ENCODE measurements around the gene PNKD.
A peak's percentile ranks its signal among the peaks of the same experiment; 100 is the strongest.
"Not testable (repeated sequence)": the region's sequence is repeated elsewhere in the genome, so short reads cannot be mapped to it uniquely, and the experiment has no call there.

Gene PNKD

DNA sequence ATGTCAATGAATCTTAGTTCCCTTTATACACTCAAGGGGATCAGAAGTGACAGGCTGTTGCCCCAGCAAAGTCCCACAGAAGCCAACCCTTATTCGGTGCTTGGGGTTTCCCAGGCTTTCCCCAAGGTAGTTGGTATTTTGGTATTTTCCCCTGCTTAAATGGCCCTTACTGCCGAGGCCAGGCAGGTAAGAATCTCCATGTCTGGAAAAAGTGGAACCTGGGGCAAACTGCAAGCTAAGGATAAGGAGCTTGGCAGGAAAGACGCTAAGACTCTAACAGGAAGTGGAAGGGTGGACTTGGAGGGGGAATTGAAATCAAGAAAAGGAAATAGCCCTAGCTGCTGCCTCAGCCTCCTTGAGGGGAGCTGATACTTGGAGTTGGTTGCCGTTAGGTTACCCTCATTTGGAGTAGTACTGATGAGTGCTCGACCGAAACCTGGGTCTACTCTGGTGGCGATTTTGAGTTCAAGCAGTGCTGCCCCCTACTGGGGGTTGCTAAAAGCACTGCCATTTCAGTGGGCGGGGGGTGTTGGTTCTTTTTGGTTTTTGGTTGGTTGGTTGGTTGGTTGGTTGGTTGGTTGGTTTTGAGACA lies 12.8 kb upstream of the PNKD start:
- DNase-seq, result no peak

DNA sequence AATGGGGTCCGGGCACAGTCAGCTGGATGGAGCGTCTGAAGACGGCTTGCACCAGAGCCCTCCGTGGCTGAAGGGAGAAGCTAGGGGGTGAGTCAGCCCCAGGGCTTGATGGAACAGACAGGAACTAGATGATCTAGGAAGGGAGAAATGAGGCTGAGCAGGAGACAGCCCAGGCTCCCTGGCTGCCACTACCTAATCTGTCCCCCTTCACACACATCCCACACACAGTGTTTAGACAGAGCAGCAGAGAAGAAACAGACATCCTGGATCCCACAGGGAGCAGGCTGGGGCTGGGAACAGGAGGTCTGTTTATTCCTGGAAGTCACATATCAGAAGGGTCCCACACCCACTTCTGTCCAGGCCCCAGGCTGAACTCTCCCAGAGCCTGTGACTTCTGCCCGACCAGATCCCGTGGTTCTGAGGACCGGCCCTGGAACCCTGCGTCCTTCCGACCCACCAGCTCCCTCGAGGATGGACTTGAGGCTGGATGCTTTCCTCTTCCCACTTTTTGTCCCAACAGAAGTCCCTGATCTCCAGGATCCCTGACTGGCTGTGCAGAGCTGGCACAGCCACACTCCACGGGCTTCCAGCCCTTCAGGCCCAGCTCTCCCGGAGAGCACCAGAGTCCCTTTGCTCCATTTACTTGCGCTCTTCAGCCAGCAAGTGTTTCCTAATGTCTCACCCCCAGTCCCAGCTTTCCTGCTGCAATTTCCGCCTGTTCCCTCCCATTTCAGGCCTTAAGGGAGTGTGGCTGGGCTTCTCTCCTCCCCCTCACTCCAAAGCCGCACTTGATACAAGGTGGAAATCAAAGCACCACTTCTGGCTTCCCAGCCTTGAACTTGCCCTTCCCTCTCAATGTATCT lies 11.0 kb upstream of the PNKD start:
- no peak for DNase-seq

DNA sequence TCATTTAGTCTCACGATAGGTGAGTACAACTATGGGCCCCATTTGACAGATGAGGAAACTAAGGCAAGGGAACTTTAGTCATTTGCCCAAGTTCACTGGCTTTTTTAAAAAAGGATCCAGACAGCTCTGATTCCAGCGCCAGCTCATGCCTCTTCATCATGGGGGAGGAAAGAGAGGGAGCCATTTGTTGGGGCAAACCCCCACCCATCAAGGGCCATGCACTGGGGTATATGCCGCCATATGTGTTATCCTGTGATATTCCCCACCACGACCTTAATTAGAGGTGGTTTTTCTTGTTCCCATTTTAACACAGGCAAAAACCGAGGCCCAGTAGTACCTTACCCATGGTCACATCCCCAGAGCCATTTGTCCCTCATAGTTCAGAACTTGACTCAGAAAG lies 10.2 kb upstream of the PNKD start:
- DNase-seq, result no peak

DNA sequence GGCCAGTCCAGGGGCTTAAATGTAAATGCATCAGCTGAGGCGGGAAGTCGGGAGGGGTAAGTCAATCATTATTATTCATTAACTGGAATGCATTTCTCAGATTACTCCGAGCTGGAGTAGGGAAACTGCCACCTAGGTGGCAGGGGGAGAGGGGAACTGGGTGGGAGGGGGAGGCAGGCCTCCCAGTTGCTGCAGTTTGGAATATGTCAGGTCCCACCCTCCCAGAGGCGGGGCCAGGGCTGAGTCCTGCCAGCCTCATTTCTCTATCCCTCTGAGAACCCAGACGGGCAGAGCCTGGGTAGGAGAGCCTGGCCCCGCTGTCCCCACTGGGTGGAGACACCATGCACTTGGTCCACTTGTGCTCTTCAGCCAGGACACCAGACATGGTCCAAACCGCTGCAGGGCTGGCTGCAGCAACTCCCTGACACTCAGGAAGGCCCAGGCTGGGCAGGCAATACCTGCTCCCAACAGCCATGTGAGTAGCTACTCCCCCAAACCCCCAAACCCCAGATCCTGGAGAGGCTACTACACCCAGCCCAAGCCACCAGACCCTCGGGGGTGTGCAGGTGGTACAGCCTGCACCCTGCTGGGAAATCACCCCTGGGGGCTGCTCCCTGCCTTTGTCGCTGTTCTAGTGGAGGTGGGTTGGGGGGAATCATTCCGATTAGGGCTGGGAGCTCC lies 9.4 kb upstream of the PNKD start, which contains the start of gene GPBAR1:
GPBAR1 (plus strand) TSS at position 274 of the 681 bp plus-strand sequence. CDS start 1,710 bp downstream, outside the sequence.
- no peak for DNase-seq

DNA sequence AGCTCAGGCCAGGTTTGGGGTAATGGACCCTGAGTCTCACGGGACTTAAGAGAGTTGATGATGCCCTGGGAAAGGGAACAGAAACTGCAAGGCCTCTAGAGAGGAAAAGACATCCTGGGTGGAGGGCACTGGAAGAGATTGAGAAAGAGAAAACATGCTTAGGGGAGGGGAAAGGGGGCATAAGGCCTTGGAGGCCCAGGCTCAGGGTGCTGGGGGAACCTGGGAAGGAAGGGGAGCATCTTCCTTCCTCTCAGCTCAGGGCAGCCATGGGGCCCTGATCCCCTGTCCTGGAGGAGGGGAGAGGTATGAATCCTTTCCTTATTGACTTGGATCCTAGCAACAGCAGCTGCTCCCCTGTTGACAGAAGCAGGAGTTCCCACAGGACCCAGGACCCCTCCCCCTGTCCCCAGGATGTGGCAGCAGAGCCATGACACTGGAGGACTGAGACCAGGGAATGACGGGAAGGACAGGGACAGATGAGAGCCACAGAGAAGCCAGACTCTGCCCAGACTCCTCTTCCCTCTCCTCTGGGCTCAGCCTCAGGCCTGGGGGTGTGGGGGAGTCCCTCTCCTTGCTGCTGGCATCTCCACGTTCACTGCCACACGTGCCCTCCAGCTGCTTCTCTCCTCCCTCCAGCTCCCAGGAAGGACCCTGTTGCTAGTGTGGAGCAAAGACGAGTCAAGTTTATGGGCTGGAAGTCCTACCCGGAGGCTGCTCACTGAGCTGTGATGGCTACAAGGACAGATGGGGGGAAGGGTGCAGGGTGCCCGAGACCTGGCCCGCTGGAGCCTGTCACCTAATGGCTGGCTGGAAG lies 8.7 kb upstream of the PNKD start:
- DNase-seq, result no peak

DNA sequence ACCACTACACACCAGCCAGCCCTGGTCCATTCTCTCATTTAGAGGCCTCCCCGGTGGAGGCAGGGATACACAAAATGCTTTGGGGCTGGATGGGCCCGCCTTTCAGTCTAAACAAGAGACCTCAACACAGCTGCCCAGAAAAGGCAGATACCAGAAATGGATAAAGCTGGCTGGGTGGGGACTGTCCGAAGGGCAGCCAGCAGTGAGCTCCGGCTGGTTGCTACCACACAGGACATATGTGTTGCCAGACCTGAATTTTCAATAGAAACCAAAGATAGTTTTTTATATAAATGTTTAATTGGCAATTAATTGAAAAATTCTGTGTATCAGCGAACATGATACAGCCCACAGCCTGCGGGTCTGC lies 8.1 kb upstream of the PNKD start:
- DNase-seq, result no peak

DNA sequence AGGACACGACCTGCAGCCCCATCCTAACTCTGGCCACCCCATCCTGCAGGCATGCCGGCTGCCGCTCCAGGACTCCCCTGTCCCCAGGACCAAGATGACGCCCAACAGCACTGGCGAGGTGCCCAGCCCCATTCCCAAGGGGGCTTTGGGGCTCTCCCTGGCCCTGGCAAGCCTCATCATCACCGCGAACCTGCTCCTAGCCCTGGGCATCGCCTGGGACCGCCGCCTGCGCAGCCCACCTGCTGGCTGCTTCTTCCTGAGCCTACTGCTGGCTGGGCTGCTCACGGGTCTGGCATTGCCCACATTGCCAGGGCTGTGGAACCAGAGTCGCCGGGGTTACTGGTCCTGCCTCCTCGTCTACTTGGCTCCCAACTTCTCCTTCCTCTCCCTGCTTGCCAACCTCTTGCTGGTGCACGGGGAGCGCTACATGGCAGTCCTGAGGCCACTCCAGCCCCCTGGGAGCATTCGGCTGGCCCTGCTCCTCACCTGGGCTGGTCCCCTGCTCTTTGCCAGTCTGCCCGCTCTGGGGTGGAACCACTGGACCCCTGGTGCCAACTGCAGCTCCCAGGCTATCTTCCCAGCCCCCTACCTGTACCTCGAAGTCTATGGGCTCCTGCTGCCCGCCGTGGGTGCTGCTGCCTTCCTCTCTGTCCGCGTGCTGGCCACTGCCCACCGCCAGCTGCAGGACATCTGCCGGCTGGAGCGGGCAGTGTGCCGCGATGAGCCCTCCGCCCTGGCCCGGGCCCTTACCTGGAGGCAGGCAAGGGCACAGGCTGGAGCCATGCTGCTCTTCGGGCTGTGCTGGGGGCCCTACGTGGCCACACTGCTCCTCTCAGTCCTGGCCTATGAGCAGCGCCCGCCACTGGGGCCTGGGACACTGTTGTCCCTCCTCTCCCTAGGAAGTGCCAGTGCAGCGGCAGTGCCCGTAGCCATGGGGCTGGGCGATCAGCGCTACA lies 7.4 kb upstream of the PNKD start:
- no peak for DNase-seq

DNA sequence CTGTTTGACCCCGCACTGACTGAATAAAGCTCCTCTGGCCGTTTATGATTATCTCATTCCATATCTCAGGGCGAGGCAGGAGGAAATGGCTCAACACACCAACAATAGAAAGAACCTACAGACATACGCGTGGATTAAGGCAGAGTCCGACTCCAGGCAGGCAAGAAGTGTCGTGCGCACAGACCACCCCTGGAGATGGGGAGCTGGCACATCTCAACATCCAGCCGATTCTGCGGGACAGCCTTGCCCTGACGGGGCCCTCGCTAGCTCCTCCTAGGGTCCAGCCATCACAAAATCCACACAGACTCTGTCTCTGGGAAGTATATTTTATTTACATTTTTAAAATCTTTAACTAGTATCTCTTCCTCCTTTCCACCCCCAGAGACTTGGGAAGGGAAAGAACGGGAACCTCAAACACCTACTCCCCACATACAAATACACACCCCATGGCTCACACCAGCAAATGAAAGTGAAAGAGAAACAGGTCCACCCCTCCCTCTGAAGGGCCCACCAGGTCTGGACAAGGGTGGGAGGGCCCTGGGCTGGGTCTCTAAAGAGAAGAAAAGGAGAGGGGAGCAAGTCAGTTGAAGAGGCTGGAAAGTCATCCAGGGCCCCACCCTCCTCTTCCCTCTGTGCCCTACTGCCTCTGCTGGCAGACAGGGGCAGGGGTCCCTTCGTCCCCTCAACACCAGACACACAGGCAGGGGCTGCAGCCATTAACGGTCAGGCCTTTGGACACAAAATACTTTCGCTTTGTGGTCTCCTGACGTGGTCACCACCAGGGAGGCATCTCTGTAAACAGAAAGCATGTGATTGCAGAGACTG lies 6.3 kb upstream of the PNKD start:
- no peak for DNase-seq

DNA sequence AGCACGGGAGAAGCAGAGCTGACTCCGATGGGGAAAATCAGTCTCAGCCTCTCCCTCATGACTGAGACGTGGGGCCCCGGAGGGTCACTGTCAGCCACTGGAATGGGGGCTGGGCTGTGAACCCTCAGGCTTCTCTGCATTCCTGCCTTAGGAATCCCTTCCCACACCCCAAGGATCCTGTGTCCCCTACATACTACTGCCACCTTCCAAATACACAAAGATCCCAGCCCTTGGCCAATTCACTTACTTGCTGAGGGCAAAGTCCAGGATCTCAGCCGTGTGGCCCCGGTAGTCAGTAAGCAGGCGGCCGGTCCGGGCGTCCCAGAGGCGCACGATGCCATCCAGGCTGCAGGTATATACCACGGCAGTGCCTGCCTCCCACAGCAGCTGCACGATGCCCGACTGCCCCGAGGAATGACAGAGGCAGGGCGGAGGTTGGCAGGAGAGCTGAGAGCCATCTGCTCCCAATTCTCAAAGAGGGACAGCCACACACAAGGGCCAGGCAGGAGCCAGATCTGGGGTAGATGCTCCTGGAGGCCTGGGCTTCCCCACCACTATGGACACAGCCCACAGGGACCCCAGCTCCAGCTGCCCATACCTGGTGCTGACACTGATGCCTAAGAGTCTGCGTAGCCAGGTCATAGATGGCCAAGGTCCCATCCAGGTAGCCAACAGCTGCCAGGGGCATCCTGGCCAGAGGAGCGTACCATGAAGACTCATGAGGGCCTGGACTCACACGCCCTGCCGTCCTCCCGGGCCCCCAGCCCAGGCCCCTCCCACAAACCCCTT lies 5.4 kb upstream of the PNKD start:
- no peak for DNase-seq

DNA sequence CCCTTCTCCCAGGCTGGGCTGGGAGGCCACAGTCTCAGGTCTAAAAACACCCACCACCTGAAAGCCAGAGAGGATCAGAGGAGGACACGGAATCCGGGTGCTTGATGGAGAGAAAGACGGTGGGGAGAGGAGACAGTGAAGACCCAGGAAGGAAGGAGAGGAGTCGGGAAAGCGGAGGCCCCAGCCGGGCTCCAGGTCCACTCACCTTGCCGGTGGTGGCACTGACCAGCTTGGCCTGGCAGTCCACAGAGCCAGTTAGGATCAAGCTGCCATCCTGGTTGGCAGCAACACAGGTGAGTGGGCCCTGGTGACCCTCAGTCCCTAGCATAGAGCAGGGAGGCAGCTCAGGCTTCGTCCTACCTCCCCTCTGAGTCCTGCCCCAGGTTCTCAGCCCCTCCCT lies 4.7 kb upstream of the PNKD start:
- DNase-seq, result no peak

DNA sequence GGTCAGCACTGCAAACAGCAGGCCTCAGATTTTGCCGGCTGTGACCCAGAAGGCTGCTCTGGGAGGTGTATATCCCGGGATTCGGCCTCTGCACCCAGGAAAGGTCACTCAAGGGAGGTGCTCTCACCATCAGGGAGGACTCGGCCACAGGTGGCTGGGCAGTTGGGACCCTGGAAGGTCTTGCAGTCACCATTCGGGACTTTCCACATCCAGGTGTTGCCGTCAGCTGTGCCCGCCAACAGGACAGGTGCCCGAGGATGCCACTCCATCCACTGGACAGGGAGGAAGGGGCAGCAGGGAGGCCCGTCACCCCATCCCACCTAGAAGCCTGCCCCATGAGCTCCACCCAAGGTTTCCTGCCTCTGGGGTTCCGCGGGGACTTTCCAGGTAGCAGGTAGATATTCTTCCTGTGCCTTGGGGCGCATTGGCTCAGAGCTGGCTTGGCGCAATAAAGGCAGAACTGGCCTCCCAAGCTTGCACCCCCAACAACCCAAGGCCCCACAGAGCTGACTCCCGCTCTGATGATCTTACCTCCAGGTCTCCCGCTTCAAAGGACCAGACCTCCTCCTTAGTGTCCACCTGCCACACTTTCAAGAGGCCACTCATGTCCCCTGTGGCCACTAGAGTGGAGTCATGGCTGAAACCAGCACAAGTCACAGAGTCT lies 3.9 kb upstream of the PNKD start:
- DNase-seq, result no peak

DNA sequence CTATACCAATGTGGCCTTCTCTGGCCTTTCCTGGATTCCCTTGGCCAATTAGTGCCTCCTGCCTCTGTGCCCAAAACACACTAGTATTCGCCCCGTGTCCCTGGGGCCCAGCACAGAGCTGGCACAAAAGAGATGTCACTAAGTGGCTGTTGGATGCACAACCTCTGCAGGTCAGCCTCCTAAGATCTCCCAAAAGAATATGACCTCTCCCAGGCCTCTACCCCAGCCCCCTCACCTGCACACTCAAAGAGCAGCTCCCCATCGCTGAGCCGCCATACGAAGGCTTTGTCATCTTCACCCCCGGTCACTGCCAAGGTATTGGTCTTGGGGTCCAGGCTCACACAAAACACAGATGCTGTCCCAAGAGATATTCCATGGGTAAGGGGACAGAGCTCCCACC lies 3.1 kb upstream of the PNKD start:
- DNase-seq, result no peak

DNA sequence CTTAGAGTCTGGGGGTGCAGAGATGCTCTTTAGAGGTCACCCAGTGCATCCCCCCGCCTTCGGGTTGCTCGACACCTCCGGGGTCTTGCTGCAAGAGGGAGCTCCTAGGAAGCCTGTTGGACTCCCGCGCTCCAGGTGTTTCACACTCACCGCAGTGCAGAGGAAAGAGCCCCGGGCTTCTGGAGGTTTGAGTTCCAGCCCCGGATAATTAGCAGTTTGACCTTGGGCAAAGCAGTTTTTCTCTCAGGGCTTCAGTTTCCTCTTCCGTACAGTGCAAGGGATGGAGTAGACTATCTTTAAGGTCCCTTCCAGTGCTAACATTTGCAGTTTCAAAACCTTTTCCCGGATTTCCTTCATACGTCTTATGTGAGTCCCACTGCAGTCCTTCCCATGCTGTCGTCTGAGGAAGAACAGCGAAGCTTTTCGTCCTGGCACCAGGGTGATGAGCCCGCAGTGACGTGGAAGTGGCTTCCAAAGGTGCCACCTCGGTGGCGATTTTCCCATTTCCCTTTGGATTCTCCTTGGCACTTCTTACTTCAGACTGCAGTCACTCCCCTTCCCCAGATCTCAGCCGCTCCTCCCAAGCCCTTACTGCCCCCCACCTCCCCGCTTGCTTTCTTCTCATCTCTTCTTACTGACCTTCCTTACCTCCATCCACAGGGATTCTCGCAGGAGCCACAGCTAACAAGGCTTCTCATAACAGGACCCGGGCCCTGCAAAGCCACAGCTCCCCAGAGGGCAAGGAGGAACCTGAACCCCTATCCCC lies 585 bp downstream of the PNKD start:
- no peak for DNase-seq

DNA sequence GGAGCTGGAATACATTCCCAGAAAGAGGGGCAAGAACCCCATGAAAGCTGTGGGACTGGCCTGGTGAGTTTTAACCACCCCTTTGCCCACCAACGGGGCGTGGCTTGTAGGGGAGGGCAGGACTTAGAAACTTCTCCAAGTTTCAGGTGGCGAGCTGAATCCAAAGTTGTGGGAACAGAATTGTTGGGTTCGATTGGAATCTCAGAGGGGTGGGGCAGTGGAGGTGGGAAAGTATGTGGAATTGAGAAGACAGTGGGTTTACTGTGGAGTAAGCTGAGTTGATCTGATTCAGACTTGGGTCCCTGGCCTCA lies 1.1 kb downstream of the PNKD start:
- DNase-seq, result no peak

DNA sequence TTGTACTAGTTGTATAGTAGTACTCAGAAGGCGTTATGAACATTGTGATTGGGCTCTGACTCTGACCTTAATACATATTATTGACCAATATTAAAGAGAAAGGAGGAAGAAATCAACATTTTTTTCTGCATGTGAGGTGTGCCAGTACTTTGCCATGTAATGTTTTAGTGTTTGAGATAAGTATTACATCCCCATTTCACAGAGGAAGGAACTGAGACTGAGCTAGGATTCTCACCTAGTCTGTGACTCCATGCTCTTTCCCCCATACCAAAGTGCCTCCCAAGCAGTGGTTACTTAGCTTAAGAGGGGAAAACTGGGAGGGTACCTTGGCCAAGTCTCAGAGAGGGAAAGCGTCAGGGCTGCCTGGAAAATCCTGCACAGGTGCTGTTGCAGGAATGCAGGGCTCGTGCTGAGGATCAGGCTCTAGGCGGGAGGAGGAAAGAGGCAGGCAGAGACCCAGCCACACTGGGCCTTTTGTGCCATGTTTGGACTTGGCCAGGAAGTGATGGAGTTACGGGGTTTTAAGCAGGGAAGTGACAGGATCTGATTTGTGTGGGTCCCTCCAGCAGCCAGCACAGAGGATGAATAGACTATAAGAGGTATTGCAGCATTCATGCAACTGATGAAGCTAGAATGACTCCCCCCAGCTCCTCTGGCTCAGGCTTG lies 1.7 kb downstream of the PNKD start:
- no peak for DNase-seq

DNA sequence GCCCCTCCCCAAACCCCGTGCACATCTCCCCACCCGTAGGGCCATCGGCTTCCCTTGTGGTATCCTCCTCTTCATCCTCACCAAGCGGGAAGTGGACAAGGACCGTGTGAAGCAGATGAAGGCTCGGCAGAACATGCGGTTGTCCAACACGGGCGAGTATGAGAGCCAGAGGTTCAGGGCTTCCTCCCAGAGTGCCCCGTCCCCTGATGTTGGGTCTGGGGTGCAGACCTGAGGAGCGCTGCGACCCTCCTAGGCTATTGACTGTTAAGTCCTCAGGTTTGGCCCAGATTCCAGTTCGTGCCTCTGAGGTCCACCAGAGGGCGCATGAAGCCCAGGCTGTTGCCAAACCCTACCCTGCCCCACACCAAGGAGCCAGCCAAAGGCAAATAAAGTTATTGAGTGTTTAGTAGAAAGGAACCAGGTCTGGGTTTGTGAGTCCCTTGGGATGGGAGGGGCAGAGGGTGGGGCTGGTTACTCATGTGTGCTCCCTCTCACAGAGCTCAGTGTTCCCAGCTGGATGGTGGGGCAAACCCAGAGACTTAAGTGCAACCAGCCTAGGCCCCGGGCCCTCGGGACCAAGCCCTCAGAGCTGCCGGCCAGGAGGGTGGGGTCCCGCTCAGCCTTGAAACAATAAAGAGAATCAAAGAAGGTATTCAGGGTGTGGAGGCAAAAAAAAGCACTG lies 2.4 kb downstream of the PNKD start:
- DNase-seq, result peak; percentile 82

DNA sequence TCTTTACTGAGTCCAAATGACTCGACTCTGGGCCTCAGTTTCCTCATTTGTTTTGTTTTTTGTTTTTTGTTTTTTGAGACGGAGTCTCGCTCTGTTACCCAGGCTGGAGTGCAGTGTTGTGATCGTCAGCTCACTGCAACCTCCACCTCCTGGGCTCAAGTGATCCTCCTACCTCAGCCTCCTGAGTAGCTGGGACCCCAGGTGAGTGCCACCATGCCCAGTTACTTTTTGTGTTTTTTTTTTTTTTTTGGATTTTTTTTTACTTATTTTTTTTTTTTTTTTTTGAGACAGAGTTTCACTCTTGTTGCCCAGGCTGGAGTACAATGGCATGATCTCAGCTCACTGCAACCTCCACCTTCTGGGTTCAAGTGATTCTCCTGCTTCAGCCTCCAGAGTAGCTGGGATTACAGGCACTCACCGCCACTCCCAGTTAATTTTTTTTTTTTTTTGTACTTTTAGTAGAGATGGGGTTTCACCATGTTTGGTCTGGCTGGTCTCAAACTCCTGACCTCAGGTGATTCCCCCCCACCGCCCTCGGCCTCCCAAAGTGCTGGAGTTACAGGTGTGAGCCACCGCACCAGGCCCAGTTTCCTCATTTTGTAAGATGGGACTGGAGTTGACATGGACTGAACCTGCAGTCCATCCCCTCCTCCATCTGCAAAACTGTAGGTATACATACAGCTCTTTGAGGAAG lies 3.0 kb downstream of the PNKD start:
- DNase-seq, result not testable (repeated sequence)

All from DMS79 treated with DMSO at 0.1 percent for 48 hours (cell line).